Activated CD4-positive, alpha-beta T cell treated with anti-CD3 and anti-CD28 coated beads for 1 hour (primary cell): ENCODE measurements around the gene TP53.
A peak's percentile ranks its signal among the peaks of the same experiment; 100 is the strongest.

Experiments used
- DNase-seq: peaks from one replicate; pipeline ENCODE4 v3.0.0-alpha.2; 2020

Gene TP53

GRCh38 chr17:7706631-7707354 lies 19.5 kb upstream of the TP53 start:
- DNase-seq: no peak

- DNase-seq: no peak
These were observed 18.3 kb upstream of the TP53 start for GRCh38 chr17:7705269-7706255.

DNA sequence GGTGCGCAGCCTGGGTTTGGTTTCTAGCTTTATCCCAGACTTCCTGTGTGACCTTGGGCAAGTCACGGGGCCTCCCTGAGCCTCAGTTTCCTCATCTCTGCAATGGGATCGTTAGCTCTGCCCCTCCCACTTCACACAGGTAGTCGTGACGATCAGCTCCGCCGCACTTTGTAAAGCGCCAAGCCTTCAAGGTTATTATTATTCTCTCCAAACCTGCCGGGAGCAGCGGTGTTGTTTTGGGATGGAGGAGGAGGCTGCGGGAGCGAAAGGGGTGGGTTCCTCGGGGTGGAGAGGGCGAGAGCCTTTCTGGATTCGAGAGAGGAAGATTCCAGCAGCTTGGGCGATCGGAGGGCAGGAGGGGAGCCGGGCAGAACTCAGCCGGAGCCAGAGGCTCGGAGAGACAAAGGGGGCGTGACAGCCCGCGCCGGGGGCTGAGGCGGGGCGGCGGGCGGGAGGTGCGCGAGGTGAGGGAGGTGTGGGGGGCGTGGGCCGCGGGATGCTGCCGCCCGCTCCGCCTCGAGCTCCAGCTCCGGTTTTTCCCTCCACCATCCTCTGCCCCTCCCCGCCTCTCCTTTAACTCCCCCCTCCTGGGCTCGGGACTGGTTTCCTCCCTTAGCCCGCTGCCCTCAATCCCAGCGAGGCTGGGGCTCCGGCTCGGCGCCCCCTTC lies 17.4 kb upstream of the TP53 start, which contains the start of gene EFNB3:
Gene EFNB3 (plus strand): TSS at position 602 of the 668 bp plus-strand sequence. CDS start 397 bp downstream, outside the sequence.
- no peak for DNase-seq

GRCh38 chr17:7703584-7704479 lies 16.5 kb upstream of the TP53 start:
- no peak for DNase-seq

DNA sequence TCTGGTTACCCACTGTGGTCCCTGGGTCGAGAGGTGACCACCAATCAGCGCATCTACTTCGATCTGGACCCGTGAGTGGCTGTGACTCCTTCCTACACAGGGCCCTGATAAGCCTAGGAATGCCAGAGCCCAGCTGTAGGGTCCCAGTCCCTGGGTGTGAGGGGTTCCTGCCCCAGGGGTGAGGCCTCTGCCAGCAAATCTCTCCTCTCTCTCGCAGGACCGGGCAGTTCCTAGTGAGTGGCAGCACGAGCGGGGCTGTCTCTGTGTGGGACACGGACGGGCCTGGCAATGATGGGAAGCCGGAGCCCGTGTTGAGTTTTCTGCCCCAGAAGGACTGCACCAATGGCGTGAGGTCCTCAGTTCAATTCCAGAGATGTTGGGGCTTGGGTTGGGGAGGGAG lies 15.5 kb upstream of the TP53 start:
- no peak for DNase-seq

DNA sequence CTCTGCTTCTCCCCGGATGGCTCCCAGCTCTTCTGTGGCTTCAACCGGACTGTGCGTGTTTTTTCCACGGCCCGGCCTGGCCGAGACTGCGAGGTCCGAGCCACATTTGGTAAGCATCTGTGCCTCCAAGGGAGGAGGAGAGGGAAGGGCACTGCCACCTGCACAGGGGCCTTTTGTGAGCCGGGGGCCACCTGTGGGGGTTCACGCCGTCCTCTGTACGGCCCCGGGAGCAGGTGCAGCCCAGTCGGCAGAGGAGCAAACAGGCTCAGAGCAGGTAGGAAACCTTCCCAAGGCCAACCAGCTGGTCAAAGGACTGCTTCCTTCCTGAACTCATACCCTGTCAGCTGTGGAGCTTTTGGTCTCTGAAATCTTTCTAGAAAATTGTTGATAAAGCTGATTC lies 14.4 kb upstream of the TP53 start:
- no peak for DNase-seq

GRCh38 chr17:7700510-7700909 lies 13.2 kb upstream of the TP53 start:
- no peak for DNase-seq

DNA sequence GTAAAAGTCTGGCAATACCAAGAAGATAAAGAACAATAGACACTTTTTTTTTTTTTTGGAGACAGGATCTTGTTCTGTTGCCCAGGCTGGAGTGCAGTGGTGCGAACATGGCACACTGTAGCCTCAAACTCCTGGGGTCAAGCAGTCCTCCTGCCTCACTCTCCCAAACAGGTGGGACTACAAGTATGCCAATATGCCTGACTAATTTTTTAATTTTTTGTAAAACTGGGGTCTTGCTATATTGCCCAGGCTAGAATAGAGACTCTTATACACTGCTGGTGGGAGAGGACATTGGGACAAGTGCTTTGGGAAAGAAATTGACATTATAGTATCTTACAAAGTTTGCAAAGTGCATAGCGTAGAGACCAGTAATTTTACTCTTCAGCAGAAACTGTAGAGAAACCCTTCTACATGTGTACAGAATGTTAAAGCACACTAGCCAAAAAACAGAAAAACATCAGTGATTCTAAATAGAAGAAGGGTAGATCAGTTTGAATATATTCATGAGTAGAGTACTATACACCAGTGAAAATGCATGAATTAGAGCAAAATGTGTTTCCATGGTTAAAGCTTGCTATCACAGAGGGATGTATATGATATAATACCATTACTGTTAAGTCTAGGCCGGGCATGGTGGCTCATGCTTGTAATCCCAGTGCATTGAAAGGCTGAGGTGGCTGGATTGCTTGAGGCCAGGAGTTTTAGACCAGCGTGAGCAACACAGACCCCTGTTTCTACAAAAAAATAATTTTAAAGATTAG lies 10.7 kb upstream of the TP53 start:
- DNase-seq: no peak

- DNase-seq: no peak
These were observed 8.3 kb upstream of the TP53 start for GRCh38 chr17:7695586-7695985.

DNA sequence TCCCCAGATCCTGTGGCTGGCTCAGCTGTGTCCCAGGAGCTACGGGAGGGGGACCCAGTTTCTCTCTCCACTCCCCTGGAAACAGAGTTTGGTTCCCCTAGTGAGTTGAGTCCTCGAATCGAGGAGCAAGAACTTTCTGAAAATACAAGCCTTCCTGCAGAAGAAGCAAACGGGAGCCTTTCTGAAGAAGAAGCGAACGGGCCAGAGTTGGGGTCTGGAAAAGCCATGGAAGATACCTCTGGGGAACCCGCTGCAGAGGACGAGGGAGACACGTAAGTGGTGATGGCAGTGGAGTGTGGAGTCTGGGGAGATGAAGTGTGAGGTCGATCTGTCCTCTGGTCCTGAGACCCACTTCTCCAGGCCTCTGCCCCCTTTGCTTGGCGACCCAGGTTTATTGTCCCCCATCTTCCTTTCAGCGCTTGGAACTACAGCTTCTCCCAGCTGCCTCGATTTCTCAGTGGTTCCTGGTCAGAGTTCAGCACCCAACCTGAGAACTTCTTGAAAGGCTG lies 1.6 kb upstream of the TP53 start:
- DNase-seq: no peak

GRCh38 chr17:7687908-7688807 lies 868 bp upstream of the TP53 start, which contains the start of gene WRAP53:
WRAP53 (plus strand) TSS chr17:7688477; CDS start chr17:7688649, 172 bp downstream.
- peak; percentile 94 for DNase-seq

DNA sequence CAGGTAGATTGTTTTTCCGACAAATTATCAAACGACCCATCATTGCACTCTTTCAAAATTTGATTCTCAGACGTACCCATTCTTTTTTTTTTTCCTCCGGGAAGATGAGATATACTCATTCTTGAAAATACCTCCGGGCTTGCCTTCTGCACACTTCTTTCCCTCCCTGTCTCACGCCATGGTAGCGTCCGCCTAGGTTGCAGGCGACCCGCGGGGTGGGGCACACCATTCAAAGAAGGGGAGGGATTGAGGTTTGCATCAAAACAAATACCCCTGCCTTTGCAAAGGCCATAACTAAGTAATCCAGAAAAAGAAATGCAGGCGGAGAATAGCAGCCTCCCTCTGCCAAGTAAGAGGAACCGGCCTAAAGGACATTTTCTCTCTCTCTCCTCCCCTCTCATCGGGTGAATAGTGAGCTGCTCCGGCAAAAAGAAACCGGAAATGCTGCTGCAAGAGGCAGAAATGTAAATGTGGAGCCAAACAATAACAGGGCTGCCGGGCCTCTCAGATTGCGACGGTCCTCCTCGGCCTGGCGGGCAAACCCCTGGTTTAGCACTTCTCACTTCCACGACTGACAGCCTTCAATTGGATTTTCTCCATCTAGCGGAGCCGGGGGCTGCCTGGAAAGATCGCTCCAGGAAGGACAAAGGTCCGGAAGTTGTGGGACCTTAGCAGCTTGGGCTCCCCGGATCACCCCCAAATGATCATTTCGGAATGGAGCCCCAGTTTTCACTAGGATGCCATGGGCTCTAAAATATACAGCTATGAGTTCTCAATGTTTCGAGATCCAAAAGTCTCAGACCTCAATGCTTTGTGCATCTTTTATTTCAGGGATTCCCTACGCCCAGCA lies 843 bp downstream of the TP53 start:
- peak; percentile 66 for DNase-seq

- peak; percentile 79 for DNase-seq
These were observed 1.6 kb downstream of the TP53 start for GRCh38 chr17:7685533-7686221.

DNA sequence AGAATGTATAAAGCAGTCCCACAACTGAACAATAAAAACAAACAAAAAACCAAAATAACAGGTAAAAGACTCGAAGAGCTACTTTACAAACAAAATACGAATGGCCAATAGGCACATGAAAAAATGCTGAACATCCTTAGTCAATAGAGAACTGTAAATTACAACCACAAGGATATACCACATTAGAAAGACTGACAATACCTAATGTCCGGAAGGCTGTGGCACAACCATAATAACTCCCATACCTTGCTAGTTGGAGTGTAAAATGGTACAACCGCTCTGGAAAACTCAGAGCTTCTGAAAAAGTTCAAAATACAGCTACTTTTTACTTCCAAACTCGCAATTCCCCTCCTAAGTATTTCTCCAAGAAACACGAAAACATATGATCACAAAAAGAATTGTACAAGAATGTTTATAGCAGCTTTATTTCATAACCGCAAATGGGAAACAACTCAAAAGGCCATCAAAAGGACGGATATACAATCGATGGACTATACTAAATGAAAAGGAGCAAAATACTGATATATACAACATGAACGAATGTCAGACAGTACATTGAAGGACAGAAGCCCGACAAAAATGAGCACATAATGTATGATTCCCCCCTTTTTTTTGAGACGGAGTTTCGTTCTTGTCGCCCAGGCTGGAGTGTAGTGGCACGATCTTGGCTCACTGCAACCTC lies 2.3 kb downstream of the TP53 start:
- no peak for DNase-seq

DNA sequence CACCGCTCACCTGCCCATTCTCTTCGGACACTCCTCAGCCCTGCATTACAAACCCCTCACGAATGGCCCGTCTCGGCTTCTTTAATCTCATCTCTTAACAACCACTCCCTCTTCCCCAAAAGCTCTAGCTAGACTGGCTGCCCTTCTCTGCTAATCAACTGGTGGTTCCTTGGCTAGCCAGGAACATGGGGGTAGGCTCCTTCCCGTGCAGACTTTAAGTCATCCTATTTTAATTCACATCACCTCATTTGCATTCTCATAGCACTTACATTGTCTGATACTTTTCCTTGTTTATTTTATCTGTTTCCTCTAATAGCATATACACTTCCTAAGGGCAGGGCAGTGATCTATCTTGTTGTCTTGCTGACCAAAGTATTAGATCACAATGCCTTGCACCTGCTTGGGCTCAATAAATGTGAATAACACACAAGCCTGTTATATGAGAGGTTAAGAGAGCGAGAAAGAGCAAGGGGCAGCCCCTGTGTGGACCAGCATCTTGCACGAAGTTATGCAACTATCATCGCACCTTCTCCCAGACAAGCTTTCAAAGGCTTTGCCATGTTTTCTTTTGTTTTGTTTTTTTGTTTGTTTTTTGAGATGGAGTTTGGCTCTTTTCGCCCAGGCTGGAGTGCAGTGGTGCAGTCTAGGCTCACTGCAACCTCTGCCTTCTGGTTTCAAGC lies 9.8 kb downstream of the TP53 start:
- DNase-seq: no peak

- no peak for DNase-seq
These were observed 10.8 kb downstream of the TP53 start for GRCh38 chr17:7676533-7676932.

DNA sequence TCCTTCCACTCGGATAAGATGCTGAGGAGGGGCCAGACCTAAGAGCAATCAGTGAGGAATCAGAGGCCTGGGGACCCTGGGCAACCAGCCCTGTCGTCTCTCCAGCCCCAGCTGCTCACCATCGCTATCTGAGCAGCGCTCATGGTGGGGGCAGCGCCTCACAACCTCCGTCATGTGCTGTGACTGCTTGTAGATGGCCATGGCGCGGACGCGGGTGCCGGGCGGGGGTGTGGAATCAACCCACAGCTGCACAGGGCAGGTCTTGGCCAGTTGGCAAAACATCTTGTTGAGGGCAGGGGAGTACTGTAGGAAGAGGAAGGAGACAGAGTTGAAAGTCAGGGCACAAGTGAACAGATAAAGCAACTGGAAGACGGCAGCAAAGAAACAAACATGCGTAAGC lies 12.4 kb downstream of the TP53 start:
- DNase-seq: no peak
